ENCODE results near the gene C4orf50. TPM values are rescaled to one million over a fixed set of nuclear protein-coding genes. Genes with fewer than 3 reads are reported as not detected.

Gene C4orf50
- total and polyA plus RNA-seq, 2 of the 4 experiments (the other 2 are of a cell fraction), result not detected

GRCh38 chr4:6020613-6021012, 2.4 kb upstream of the C4orf50 start:
- H2AK5ac ChIP-seq (ENCODE audit: low read depth, low read length), result no peak overlapping the region
- TF ChIP-seq USF2 (IDR thresholded peaks at IDR 0.05; ENCODE audit: low read depth, low read length), result no peak
- no peak overlapping the region for H3K4me2 ChIP-seq (ENCODE audit: low read depth, low read length)
- H4K8ac ChIP-seq (ENCODE audit: low read depth in 2 of 2, low read length in 2 of 2), result no peak overlapping the region
- no peak for ATAC-seq (ENCODE audit: low read depth)
- DNase-seq, result no peak
- H2BK20ac ChIP-seq (ENCODE audit: low read depth, low read length), result no peak overlapping the region
- no peaks in the 10 kb centered on the region for H3K4me1 ChIP-seq (ENCODE audit: control insufficient read depth, insufficient read depth, low read length)
- H2AK9ac ChIP-seq (replicated peaks; ENCODE audit: low read depth, low read length, poor library complexity), result no peak overlapping the region
- H2AFZ ChIP-seq (replicated peaks; ENCODE audit: low read length, poor library complexity), result no peak overlapping the region
- no peak overlapping the region for H3K18ac ChIP-seq (ENCODE audit: low read depth, low read length)
- H3K27me3 ChIP-seq (ENCODE audit: control insufficient read depth, insufficient read depth, low read length), result no peaks in the 10 kb centered on the region; the same call in 1 of the 2 replicates
- ChIA-PET POLR2A (ENCODE audit: unreplicated experiment) (no interaction called here), CTCF (interaction anchor here (1.0 kb wide), 1 partner anchor 12 kb away, joined by 5 read pairs; no protein-coding TSS in a partner anchor)
- dilution Hi-C loops (cut with HindIII; ENCODE audit: low sequenced_read_pairs, unreplicated experiment), result no loop called here
- no peaks in the 10 kb centered on the region for H3K79me1 ChIP-seq (ENCODE audit: low read depth in 1 of 2, low read length in 2 of 2)
- H3K27ac ChIP-seq (ENCODE audit: insufficient read depth, low read length), result no peak overlapping the region
- H4K5ac ChIP-seq (ENCODE audit: low read depth, low read length), result no peak overlapping the region
- H2BK15ac ChIP-seq (ENCODE audit: low read depth, low read length), result no peak overlapping the region
- intact Hi-C loops (cut with micrococcal nuclease), result no loop called here
- H3K23ac ChIP-seq (ENCODE audit: low read depth, low read length), result no peak overlapping the region
- H4K20me1 ChIP-seq (ENCODE audit: insufficient read depth, low read length), result no peaks in the 10 kb centered on the region
- H4K91ac ChIP-seq (ENCODE audit: insufficient read depth, low read depth, low read length), result no peak overlapping the region
- H3K9me3 ChIP-seq (ENCODE audit: control insufficient read depth, insufficient read depth, low read length), result no peaks in the 10 kb centered on the region
- in situ Hi-C loops (cut with MboI; ENCODE audit: low sequenced_read_pairs), result no loop called here
- no peaks in the 10 kb centered on the region for H3K9me1 ChIP-seq (ENCODE audit: insufficient read depth, low read length)
- H3K56ac ChIP-seq (ENCODE audit: extremely low read depth, insufficient read depth, low read length), result no peak overlapping the region
- H3K4me3 ChIP-seq (ENCODE audit: insufficient read depth, low read depth, low read length), result no peak overlapping the region
- no peaks in the 10 kb centered on the region for H3K36me3 ChIP-seq (ENCODE audit: control insufficient read depth, insufficient read depth, low read length)
- no peak overlapping the region for H2BK120ac ChIP-seq (ENCODE audit: low read depth, low read length)
- H2BK5ac ChIP-seq (ENCODE audit: low read depth, low read length, poor library complexity, severe bottlenecking), result no peak overlapping the region
- no CpG with 5 or more reads among the region's 8 CpGs for WGBS, 2 experiments (ENCODE audit: extremely low coverage in 2 of 2, insufficient read length in 1 of 2)
- H3K9ac ChIP-seq (ENCODE audit: low read depth, low read length), result no peak overlapping the region
- no peak overlapping the region for H3K14ac ChIP-seq (replicated peaks; ENCODE audit: low read depth, low read length)
- no peak overlapping the region for H3K4ac ChIP-seq (ENCODE audit: low read depth, low read length)
- no TSS peak for BruUV-seq (replicated peaks)

All from IMR-90 (cell line).